ENCODE data around the gene NPAT.
A peak's percentile ranks its signal among the peaks of the same experiment; 100 is the strongest.

Gene NPAT

GRCh38 chr11:108203075-108203474, 19.4 kb downstream of the NPAT start:
- no peak for TF ChIP-seq CTCF (IDR thresholded peaks at IDR 0.05; ENCODE audit: control insufficient read depth, insufficient read depth, low read depth, low read length, missing control alignments)
- DNase-seq (ENCODE audit: low read depth), result no peak

DNA sequence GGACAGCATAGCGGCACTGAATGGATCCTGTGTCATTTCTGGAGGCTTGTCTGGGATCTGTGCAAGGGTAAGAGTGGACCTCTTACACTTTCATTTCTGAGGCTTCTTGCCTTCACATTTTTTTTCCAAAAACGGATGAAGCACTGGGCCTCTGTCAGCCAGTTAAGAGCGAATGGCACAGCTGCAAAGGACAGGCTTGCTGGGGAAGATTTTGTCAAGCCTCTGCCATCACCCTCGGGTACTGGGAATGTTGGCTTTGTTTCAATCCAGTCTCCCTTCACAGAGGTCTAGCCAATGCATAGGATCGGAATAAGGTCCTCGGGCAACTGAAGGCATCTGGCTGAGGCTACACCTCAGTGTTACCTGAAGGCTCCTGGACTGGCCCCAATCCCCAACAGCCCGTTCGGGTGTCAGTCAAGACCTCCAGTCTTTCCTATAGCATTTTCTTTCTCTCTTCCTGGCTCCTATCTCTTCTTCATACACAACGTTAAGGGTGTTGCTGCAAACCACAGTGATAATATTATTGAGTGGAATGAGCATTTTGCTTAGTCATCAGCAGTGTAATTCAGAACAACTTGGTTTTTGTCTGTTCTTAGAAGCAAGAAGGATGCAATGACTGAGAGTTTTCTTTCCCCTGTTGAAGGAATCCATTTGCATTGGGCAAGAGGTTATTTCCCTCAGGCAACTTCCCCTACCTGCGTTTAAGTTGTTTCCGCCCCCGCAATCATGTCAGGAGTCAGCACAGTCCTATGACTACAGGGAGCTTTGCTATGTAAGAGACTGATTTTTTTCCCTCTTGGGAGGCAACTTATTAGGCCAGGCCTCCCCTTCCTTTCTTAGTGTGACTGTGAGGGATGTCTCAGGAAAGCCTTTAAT, 22.8 kb downstream of the NPAT start:
- no peak overlapping the region for H3K4me3 ChIP-seq (ENCODE audit: control insufficient read depth, low read depth, low read length)
- DNase-seq (ENCODE audit: low read depth), result peak; percentile 16
- TF ChIP-seq CTCF (IDR thresholded peaks at IDR 0.05; ENCODE audit: control insufficient read depth, insufficient read depth, low read depth, low read length, missing control alignments), result no peak

More at GRCh38 chr11:108203075-108203474, 19.4 kb downstream of the NPAT start:
- no peak overlapping the region for H3K4me3 ChIP-seq (ENCODE audit: control insufficient read depth, low read depth, low read length)

DNA sequence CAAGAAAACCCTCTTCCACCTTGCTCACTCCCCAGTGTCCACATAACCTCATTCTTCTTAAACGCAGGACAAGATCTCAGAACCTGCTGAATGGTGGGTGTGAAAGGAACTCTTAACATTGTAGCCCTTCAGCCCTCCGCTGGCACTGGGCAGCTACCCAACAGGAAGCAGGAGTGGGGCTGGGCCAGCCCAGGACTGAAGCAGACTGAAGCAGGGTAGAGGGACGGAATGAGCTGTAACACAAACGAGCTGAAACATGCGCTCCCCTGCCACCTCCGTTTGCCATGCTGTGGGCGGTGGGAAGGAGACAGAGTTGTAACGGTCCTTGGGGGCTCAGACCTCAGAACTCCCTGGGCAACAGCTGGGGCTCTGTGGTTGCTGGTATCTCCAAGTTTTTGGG, 23.6 kb downstream of the NPAT start:
- DNase-seq (ENCODE audit: low read depth), result no peak
- no peak for TF ChIP-seq CTCF (IDR thresholded peaks at IDR 0.05; ENCODE audit: control insufficient read depth, insufficient read depth, low read depth, low read length, missing control alignments)
- no peak overlapping the region for H3K4me3 ChIP-seq (ENCODE audit: control insufficient read depth, low read depth, low read length)

GRCh38 chr11:108197351-108197750, 25.1 kb downstream of the NPAT start:
- no peak for TF ChIP-seq CTCF (IDR thresholded peaks at IDR 0.05; ENCODE audit: control insufficient read depth, insufficient read depth, low read depth, low read length, missing control alignments)
- no peak for DNase-seq (ENCODE audit: low read depth)
- H3K4me3 ChIP-seq (ENCODE audit: control insufficient read depth, low read depth, low read length), result no peak overlapping the region

DNA sequence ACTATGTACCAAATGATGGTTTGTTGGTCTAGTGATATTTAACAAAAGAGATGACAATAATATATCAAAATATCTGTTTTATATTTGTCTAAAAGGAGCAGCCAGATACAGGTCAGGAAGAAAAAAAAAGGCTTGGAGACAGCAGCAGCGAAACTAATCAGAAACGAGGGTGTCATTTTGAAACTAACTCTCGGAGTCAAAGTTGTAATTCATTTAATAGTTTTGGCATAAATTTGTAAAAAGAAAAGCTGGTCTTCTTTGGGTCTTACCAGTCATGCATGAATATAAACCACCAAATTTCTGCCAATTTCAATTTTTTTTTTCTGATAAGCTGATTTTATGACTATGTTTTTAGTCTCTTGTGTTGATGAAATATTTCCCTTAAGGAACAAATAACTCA, 25.5 kb downstream of the NPAT start:
- no peak overlapping the region for H3K4me3 ChIP-seq (ENCODE audit: control insufficient read depth, low read depth, low read length)
- no peak for DNase-seq (ENCODE audit: low read depth)
- TF ChIP-seq CTCF (IDR thresholded peaks at IDR 0.05; ENCODE audit: control insufficient read depth, insufficient read depth, low read depth, low read length, missing control alignments), result no peak

- DNase-seq (ENCODE audit: low read depth), result no peak
- no peak for TF ChIP-seq CTCF (IDR thresholded peaks at IDR 0.05; ENCODE audit: control insufficient read depth, insufficient read depth, low read depth, low read length, missing control alignments)
- H3K4me3 ChIP-seq (ENCODE audit: control insufficient read depth, low read depth, low read length), result no peak overlapping the region
Measured at GRCh38 chr11:108193725-108194124, 28.7 kb downstream of the NPAT start.
